BE2C (cell line): Measurements from ENCODE around the gene ASPA.
A peak's percentile ranks its signal among the peaks of the same experiment; 100 is the strongest.

Experiments
- DNase-seq: peaks from one replicate; pipeline ENCODE4 v3.0.0-alpha.2; 2020
- H3K27me3 ChIP-seq: fragments of 250-450 bp; sonication (Bioruptor Pico); 2 replicates; pipeline ENCODE4 v1.5.1; 2020; ENCODE audit warnings: mild to moderate bottlenecking
- H3K36me3 ChIP-seq: fragments of 250-450 bp; sonication (Bioruptor Pico); 2 replicates; pipeline ENCODE4 v1.5.1; 2020; ENCODE audit warnings: mild to moderate bottlenecking
- H3K4me1 ChIP-seq: fragments of 250-450 bp; sonication (Bioruptor Pico); 2 replicates; pipeline ENCODE4 v1.5.1; 2020
- H3K4me3 ChIP-seq: 2 replicates; pipeline ENCODE4 v1.5.1; 2011; ENCODE audit warnings: low read depth, low read length
- H3K9me3 ChIP-seq: fragments of 250-450 bp; sonication (Bioruptor Pico); 2 replicates; pipeline ENCODE4 v1.5.1; 2020
- CTCF ChIP-seq: IDR thresholded peaks from 2 replicates; pipeline ENCODE4 v1.5.1; 2012; ENCODE audit warnings: mild to moderate bottlenecking, low read depth, low read length

The ASPA gene

GRCh38 chr17:3533752-3534151 is 58.0 kb downstream of the ASPA start:
- TF ChIP-seq CTCF, result no peak
- no peaks in the 10 kb centered on the region for H3K27me3 ChIP-seq
- no peaks in the 10 kb centered on the region for H3K36me3 ChIP-seq
- no peaks in the 10 kb centered on the region for H3K4me1 ChIP-seq
- no peaks in the 10 kb centered on the region for H3K9me3 ChIP-seq
- no peak overlapping the region for H3K4me3 ChIP-seq
- no peak for DNase-seq

GRCh38 chr17:3534881-3535252 is 59.1 kb downstream of the ASPA start:
- H3K4me3 ChIP-seq, result no peak overlapping the region
- no peaks in the 10 kb centered on the region for H3K9me3 ChIP-seq
- H3K4me1 ChIP-seq, result no peaks in the 10 kb centered on the region
- no peaks in the 10 kb centered on the region for H3K36me3 ChIP-seq
- no peak for TF ChIP-seq CTCF
- DNase-seq, result no peak
- H3K27me3 ChIP-seq, result no peaks in the 10 kb centered on the region

- H3K27me3 ChIP-seq, result no peaks in the 10 kb centered on the region
- peak; percentile 26; the same call in 1 of the 2 replicates for TF ChIP-seq CTCF
- H3K9me3 ChIP-seq, result no peaks in the 10 kb centered on the region
- no peak overlapping the region for H3K4me3 ChIP-seq
- peak; percentile 25 for DNase-seq
- H3K36me3 ChIP-seq, result no peaks in the 10 kb centered on the region
- H3K4me1 ChIP-seq, result no peaks in the 10 kb centered on the region
These were observed 59.6 kb downstream of the ASPA start for GRCh38 chr17:3535253-3535995.

- TF ChIP-seq CTCF, result no peak
- no peak overlapping the region for H3K4me3 ChIP-seq
- no peaks in the 10 kb centered on the region for H3K36me3 ChIP-seq
- no peaks in the 10 kb centered on the region for H3K27me3 ChIP-seq
- H3K4me1 ChIP-seq, result no peaks in the 10 kb centered on the region
- no peaks in the 10 kb centered on the region for H3K9me3 ChIP-seq
- no peak for DNase-seq
These were observed 60.9 kb downstream of the ASPA start for GRCh38 chr17:3536716-3537115.

- H3K4me3 ChIP-seq, result no peak overlapping the region
- H3K4me1 ChIP-seq, result no peaks in the 10 kb centered on the region
- DNase-seq, result no peak
- no peaks in the 10 kb centered on the region for H3K9me3 ChIP-seq
- no peaks in the 10 kb centered on the region for H3K36me3 ChIP-seq
- no peaks in the 10 kb centered on the region for H3K27me3 ChIP-seq
- TF ChIP-seq CTCF, result no peak
These were observed 64.2 kb downstream of the ASPA start for GRCh38 chr17:3539881-3540540.

GRCh38 chr17:3542410-3543088 is 66.8 kb downstream of the ASPA start:
- H3K36me3 ChIP-seq, result no peaks in the 10 kb centered on the region
- no peaks in the 10 kb centered on the region for H3K27me3 ChIP-seq
- no peaks in the 10 kb centered on the region for H3K9me3 ChIP-seq
- no peak for TF ChIP-seq CTCF
- no peak for DNase-seq
- no peak overlapping the region for H3K4me3 ChIP-seq
- no peaks in the 10 kb centered on the region for H3K4me1 ChIP-seq
